GM04503 (cell line): Measurements from ENCODE around the gene ANKRD63.

Experiments
- DNase-seq: peaks from one replicate; pipeline ENCODE4 v3.0.0-alpha.2; 2012; ENCODE audit warnings: low read depth

The ANKRD63 gene

DNA sequence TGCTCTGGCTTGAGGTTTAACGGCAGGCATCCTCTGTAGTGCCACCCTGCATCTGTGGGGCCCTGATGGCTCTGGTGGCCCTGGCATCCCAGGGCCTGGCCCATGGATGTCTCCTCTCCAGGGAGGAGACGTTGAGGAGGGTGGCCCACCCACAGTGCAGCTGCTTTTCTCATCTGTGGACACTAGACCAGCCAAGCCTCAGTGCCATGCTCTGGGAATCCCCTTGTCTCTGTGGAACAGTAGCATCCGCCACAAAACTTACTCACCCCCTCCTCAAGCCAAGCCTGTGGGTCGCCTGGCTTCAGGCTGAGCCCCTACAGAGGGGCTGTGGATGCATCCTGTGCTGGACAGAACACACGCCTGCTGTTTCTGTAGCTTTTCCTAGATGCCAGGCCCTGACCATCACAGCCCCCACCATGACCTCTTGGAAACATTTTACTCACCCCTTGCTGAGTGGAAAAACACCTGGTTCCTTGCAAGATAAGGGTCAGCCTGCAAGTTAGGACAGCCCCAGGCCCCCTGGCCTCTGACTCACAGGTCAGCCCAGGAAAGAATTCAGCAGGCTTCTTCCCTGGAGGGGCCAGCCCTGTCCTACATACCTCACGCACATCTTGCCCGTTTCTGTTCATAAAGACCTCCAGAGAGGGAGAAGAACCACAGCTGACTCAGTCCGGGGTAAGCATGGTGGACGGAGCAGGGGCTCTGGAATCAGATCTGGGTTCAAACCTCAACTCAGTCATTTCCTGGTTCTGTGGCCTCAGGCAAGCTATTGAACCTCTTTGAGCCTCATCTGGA is 25.0 kb downstream of the ANKRD63 start:
- DNase-seq, result no peak

DNA sequence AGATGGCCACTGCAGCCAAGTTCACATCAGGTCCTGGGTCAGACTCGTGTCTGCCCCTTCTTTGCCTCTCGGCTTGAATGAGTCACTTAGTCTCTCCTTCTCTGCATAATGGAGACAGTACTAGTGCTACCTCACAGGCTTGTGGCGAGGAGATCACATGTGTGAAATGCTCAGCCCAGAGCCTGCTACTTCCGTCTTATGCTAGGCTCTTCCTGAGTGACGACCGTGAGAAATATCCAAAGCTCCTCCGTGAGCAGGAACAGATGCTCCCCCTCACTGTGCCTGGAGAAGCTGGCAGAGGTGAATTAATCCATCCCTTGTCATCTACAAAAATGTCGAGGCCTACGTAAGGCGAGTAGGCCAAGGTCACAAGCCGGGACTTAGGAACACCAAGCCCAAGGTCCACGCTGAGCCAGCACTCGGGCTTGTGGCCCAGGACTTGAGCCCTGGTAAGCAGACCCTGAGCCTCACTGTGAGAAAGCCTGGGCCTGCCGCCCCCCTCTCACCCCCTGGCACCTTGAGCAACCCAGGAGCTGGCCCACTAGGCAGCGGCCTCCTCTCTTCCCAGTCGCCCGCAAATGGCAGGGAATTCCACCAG is 26.1 kb downstream of the ANKRD63 start:
- DNase-seq, result no peak

DNA sequence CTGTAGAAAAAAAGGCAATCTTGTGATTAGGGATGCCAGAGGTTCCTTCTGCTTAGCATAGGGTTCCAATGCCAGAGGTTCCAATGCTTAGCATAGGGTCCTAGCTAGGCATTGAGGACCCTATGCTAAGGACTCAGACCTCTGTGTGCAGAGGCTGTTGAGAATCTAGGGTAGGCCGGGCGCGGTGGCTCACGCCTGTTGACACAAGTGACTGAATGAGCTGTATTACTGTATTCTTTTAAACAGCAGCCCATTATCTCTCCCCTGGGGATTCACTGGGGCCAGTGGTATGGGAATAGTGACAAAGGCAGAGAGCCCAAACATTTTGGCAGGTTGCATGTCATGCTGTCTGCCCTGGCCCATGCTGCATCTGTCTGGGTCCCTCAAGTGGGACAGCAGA is 27.8 kb downstream of the ANKRD63 start:
- no peak for DNase-seq

DNA sequence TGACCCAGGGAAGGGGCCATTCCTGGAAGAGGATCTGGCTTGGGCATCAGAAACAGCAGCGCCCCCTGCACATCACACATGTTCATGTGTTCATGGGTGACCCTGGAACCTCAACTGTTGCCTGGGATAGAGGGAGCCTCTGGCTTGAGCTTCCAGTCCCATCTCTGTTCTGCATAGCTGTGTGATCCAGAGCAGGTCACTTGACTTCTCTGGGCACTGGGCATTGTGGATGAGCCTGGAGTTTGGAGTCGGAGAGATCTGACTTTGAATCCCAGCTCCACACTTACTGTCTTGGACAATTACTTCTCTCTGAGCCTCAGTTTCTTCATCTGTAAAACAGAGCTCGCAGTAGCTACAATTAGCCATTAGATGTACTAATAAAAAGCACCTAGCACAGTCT is 28.4 kb downstream of the ANKRD63 start:
- DNase-seq, result no peak

DNA sequence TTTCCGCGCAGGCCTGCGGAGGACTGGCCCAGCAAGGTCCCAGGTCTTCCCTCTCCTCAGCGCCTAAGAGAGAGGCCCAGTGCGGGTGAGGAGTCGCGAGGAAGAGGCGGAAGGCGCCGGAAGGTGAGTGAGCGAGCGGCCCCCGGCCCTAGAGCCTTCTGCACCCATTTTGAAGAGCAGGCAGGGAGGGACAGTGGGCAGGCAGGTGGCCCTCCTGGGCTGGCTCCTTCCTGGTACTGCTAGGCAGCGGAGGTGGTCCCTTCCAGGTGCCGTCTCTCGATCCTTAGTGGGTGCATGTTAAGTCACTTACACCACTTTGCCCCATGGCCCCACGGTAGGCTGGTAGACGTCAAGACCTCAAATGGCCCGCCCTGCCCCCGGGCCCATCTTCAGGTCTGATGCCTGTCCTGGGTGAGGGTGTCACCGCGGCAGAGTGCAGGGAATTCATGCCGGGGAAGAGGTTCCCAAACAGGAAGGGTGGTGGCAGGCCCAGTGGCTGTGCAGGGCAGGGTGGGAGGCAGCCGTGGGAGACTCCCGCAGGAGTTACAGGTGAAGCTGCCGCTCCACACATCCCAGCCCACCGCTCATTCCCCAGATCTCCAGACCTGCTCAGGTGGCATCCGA is 29.6 kb downstream of the ANKRD63 start:
- DNase-seq, result no peak

DNA sequence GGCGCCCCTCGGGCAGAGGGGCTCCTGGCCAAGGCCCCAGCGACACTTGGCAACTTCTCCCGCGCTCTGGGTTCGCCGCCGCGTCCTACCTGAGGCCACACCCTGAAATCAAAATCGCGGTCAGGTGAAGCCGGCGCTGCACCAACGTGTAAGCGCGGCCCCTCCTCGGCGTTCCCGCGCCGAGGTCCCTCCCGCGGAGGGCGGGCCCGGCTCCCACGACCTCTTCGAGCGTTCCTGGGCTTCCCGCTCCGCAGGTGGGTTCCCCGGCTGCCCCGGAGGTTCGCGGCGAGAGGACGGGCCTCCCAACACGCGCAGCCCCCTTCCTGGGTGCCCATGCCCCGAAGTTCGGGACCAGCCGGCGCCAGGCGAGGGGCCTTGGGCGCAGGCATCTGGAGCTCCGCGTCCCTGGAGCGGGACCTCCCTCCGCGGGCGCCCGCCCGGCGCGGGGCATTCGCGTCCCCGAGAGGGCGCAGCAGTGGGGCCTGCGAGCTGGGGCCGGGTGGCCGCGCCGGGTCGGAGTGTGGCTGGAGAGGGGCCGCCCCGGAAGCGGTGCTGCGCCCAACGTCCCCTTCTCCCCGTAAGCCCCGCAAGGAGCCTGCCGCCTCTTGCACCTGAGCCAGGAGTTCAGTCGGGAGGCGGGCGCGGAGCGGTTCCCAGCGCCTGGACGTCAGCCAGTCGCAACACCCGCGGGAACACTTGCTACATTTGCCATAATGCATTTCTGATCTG is 30.3 kb downstream of the ANKRD63 start:
- DNase-seq, result no peak

DNA sequence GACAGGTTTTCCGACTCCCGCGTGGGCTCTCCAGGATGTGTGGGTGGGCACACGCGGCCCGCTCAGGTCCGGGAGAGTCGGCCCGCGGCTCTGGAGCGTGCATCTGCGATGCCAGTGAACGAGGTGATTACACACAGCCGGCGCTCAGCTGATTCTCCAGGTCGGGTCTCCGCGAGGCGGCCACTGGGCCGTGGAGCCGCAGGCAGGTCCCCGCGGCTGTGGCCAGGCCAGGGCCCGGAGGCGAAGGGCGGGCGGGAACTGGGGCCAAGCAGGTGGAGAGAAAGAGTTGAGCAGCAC is 30.8 kb downstream of the ANKRD63 start:
- DNase-seq, result no peak

DNA sequence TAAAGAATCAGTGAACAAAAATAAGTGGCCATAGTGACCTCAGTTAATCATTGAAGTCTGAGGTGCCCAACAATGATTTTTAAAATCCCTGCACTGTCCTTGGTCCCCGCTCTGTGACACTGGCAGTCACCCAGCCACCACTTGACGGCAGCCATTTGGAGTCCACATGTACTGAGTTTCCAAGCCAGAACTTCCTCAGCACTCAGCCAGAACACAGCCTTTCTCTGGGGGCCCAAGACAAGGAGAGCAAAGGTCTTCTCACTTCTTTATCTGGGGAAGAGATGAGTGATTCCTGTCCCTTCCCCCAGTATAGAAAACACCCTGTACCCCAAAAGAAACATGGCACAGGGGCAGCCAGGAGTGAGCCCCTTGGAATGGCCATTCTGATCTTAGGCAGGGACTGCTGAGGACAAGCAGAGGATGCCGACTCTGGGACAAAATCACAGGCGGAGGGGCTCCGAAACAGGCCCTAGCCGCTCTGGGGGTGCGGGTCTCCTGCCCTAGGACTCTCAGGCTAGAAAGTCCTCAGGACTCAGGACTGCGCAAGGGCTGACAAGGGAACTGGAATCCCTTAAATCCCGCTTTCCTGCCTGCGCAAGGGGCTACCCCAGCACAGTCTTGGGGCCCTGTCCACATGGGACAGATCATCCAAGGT is 31.3 kb downstream of the ANKRD63 start:
- DNase-seq, result no peak

DNA sequence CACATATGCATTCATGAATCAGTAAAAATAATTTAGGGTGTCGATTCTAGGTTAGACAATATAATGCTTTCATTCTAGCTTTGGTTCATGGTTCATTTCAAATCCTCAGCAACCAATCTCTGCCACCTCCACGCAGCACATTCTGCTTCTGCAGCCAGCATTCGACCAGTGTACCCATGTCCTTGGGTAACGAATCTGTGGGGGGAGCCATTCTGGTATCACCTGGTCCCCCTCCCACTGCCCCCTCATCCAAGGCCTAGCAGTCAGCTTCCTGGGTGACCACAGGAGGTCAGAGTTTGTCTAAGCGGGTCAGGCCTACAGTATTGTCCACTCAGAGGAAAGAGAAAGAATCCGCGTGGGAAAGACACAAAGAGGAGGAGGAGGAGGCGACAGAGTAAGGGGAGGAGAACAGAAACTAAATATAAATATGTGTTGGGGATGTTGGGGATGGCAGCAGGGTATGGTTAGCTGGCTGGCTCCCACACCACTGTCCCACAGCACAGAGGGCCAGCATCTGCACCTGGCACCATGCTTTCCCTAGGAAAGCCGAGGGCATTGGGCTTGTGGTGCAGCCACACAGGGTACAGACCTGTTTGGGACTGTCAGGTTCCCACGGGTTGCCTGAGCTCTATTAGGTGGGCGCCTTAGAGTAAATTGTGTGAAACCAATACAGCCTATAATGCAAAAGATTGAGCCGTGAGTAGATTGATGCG is 31.9 kb downstream of the ANKRD63 start:
- no peak for DNase-seq

DNA sequence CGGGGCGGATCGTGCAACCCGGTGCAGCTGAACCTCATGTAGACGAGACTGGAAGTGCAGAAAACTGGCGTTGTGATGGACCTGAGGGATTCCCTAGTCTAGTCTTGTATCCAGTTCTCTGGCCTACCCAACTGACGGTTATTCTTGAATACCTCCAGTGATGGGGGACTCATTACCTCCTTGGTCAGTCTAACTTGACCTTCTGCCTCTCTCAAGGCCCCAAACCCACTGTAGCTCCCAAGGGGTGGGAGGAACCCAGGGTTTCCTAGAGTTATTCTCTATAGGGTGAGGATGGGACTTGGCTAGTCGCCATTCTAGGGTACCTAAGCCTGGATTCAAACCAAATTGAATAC is 32.6 kb downstream of the ANKRD63 start:
- no peak for DNase-seq

DNA sequence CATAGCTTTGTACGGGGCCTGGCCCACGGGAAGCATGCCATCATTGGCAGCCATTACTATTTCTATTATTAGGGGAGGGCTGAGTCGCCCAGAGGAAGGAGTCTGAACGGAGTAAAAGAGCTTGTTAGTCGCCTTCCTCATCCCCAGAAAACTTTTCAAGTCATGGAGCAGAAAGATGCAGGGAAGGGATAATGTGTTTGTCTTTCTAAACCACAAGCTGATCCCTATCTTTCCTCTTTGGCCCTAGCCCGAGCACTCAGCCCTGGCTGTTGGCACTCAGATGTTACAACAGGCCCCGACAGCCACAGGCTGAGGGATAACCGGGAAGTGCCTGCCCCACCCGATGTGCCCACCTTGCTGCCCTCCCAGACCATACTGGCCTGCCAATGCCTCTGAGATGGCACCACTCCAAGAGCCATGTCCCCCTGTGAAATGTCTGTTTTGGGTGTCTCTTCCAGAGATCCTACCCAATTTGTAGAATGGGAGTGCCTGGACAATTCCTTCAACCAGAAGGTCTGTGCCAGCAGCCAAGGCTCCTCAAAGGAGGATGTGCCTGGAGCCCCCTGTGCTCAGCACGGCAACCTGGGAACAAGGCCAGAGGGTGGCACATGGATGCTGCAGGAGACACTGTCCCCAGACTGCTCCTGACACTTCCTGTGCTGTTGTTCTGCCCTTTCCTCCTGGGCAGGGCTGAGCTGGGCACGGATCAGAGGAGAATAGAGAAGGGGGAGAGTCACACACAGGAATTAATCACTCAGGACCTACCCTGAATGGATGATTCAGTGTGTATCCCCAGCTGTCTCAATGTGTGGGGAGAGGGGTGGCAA is 33.2 kb downstream of the ANKRD63 start:
- DNase-seq, result peak; percentile 11

DNA sequence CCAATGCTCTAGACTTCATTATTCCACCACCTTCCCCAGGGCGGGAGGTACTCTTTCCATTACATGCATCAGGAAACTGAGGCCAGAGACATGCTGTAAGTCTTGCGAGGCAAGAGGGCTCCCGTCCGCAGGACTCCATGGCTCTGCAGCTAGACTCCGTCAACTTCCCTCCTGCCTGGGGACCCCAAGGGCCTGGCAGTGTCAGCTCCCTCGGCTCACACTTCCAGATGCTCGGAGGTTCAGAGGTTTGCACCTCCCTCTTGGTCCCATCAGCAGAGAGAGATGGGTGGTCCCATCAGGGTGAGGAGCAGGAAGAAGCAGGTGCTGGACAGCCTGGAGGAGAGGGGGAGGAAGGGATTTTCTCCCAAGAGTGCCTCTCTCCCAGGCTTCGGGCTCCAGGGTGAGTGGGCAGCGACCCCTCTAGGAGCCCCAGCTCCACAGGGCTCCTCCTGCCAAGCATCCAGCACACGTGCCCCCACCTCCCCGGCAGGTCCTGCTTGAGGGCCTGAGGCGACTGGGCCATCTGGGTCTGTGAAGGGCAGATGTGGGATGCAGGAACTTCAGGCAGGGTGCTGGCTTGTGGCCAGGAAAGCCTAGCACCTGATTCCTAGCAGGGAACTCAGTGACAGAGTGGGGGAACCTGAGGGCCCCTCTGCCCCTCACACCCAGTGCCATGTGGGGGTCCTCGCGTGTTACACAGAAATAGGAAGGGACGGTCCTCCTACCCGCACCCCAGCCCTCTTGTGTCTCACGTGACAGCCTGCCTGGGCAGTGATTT is 34.7 kb downstream of the ANKRD63 start:
- DNase-seq, result no peak

DNA sequence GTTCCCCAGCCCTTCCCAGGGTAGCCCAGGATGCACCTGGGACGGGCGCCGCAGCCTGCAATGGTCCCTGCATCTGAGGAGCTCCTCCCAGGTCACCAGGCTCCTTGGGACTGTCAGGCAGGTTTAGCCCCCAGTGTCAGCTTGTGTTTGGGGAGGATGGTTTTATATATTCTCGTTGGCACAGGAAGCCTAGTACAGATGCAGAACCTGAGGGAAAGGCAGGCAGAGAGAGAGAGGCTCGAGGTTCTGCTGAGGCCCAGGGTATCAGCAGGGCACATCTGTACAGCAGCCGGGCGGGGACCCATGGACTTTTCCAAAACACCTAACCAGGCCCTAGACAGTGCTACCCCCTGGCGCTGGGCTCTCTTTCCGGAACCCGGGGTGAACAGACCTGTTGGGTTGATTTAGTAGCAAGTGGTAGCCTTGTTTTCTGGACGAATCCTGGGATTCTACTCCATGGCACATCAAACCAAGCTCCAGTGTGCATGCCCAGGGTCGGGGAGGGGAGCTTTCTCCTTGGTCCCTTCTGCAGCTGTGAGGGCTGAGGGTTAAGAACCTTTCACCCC is 35.4 kb downstream of the ANKRD63 start:
- no peak for DNase-seq

DNA sequence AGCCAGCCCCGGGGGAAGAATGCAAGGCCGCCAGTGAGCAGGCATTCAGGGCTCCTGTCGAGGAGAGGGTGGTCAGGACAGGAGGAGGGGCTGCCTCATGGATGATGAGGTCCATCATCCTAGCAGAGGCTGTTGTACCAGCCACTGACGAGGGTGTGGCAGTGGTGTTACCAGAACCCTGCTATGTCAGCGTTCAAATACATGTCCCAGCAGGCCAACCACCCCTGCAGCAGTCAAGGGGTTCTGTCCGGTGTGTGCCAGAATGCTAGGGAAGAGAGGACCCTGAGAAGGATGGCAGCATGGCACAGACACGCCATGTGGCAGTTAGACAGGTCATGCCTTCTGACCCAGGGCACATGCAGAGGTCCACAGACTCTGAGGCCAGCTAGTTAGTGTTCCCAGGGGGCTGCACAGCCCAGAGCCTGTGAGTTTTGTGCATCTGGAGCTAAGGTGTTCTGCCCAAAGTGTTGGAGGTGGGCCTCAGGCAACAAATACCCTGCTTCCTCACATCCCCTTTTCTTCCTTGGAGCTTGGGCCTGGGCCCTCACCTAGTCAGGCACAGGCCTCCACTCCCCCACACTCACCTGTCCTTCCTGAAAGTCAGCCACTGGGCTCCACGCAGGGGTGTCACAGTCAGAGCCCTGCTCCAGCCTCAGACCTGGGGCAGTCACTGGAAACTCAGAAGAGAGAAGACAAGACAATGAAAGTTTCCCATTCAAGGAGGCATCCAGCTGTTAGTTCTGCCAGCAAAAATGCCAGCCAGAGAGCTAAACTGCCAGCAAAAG is 36.2 kb downstream of the ANKRD63 start:
- DNase-seq, result no peak

DNA sequence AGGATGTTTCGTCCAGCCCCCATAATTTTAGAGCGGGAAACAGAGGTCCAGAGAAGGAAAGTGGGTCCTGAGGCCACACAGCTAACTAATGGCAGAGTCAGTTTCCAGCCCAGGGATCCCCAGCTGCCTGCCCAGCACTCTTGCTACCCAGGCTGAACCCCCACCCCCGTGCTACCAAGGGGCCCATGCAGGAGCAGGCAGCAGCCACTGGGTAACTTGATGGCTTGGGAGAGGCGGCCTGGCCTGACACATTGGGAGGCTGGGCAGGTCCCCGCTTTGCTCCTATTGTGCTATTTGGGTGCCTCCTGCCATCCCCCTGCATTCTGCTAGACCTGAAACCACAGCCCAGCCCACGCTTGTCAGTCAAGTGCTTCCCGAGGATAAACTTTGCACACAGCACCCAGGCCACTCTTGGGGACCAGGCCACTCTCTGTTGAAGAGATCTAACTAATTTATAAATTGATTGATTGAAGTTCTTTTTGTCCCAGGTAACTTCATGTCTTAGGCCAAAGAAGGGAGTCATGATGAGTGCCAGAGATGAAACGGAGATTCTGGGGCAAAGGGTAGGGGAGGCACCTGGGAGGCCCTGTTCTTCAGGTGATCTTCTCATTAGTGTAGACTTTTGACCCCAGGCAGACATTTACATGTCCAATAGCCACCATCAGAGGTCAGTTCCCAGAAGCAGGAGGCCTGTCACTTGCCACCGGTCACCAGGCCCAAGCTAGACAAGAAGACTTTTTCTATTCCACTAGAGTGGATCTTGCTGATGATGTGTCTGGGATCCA is 37.0 kb downstream of the ANKRD63 start:
- no peak for DNase-seq

DNA sequence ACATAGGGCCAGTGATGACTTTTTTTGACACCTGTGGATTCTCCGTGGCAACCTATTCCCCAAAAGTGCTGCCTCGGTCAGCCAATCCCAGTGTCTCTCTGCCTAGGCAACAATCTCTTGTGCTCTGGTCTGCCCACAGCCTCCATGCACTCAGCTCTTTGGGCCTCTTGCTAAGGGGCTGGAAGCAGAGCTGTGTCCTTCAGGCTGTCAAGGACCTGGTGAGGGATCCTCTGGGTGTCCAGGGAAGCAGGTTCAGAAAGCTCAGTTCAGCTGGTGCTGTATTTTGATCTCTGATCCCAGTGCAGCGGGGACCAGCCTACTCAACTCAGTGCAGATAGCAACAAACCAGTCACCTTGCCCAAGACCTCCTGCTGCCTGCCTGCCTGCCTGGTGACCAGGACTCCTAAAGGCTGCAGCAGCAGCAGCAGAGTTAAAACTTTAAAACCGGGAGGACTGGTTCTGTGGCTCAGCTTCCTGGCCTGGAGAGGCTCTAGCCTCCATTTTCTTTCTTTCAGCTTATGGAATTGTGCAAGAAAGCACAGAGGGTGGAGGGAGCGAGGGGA is 37.8 kb downstream of the ANKRD63 start:
- no peak for DNase-seq

DNA sequence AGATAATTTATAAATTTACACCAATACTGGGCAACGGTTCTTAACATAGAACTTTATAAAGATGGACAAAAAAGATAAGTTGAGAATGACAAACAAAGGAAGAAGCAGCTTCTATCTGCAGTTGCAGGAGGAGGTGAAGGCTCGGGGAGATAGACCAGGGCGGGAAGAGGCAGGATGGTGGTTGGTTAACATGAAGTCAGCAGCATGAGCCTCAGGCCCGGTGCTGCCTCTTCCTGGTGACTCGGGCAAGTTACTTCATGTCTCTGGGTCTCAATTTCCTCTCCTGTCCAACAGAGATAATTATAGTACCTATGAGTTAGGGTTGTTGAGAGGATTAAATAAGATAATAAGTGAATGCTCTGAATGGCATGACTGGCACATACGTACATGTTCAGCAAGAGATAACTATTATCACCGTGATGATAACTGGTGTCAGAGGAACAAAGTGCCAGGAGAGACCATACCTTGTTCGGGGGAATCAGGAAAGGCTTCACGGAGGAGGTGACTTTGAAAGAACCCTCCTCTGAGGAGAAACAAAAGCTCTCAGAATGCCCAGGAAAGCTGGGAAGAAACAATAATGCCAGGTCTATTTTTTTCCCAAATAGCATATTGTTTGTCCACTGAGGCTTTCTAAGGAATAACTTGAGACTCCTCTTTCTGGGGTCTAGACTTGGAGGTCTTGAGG is 39.6 kb downstream of the ANKRD63 start:
- no peak for DNase-seq
